HEK293T (cell line): ENCODE results near the gene TPCN1.
A peak's percentile ranks its signal among the peaks of the same experiment; 100 is the strongest.

ENCODE experiments used
- CTCF ChIA-PET: fragments of 350-600 bp; formaldehyde crosslinking; extraction: SDS; loops from one replicate; lab custom pipeline; 2021; ENCODE audit warnings: antibody characterized with exemption, inconsistent platforms; lab: Yijun Ruan, JAX
- POLR2A ChIA-PET: fragments of 350-600 bp; formaldehyde crosslinking; extraction: SDS; loops from one replicate; lab custom pipeline; 2020; ENCODE audit warnings: antibody characterized with exemption, inconsistent platforms; lab: Yijun Ruan, JAX
- DNase-seq: peaks from one replicate; pipeline ENCODE4 v3.0.0; 2012; ENCODE audit warnings: mixed read lengths; ENCODE audit errors: extremely low spot score
- ARNT ChIP-seq: fragments of 450-650 bp; IDR thresholded peaks from 2 replicates; pipeline ENCODE4 v1.6.1; 2017; ENCODE audit warnings: mild to moderate bottlenecking
- BHLHE40 ChIP-seq: fragments of 450-650 bp; IDR thresholded peaks from 2 replicates; pipeline ENCODE4 v1.6.1; 2016; ENCODE audit warnings: mild to moderate bottlenecking, moderate library complexity, borderline replicate concordance
- CTBP1 ChIP-seq: fragments of 450-650 bp; IDR thresholded peaks from 2 replicates; pipeline ENCODE4 v1.6.1; 2016; ENCODE audit warnings: borderline replicate concordance
- ELF4 ChIP-seq: fragments of 450-650 bp; IDR thresholded peaks from 2 replicates; pipeline ENCODE4 v1.6.1; 2017; ENCODE audit warnings: antibody characterized with exemption
- FOXA1 ChIP-seq: fragments of 450-650 bp; IDR thresholded peaks from 2 replicates; pipeline ENCODE4 v1.6.1; 2016; ENCODE audit warnings: mild to moderate bottlenecking
- FOXK2 ChIP-seq: fragments of 450-650 bp; IDR thresholded peaks from 2 replicates; pipeline ENCODE4 v1.6.1; 2016; ENCODE audit warnings: mild to moderate bottlenecking
- FOXM1 ChIP-seq: fragments of 450-650 bp; IDR thresholded peaks from 2 replicates; pipeline ENCODE4 v1.6.1; 2017; ENCODE audit warnings: mild to moderate bottlenecking, borderline replicate concordance
- HDGF ChIP-seq: fragments of 450-650 bp; IDR thresholded peaks from 2 replicates; pipeline ENCODE4 v1.6.1; 2017; ENCODE audit warnings: antibody characterized with exemption, borderline replicate concordance
- L3MBTL2 ChIP-seq: fragments of 450-650 bp; conservative IDR thresholded peaks from 2 replicates; pipeline ENCODE4 v1.6.1; 2016; ENCODE audit warnings: mild to moderate bottlenecking
- LEF1 ChIP-seq: fragments of 450-650 bp; IDR thresholded peaks from 2 replicates; pipeline ENCODE4 v1.6.1; 2017; ENCODE audit warnings: mild to moderate bottlenecking, borderline replicate concordance
- NFRKB ChIP-seq: fragments of 450-650 bp; IDR thresholded peaks from 2 replicates; pipeline ENCODE4 v1.6.1; 2016; ENCODE audit warnings: mild to moderate bottlenecking, moderate library complexity
- SP1 ChIP-seq: fragments of 450-650 bp; IDR thresholded peaks from 2 replicates; pipeline ENCODE4 v1.6.1; 2017
- SUZ12 ChIP-seq: fragments of 450-650 bp; IDR thresholded peaks from 2 replicates; pipeline ENCODE4 v1.6.1; 2016; ENCODE audit warnings: mild to moderate bottlenecking
- TARDBP ChIP-seq: fragments of 450-650 bp; IDR thresholded peaks from 2 replicates; pipeline ENCODE4 v1.6.1; 2016
- ZNF384 ChIP-seq: fragments of 450-650 bp; IDR thresholded peaks from 2 replicates; pipeline ENCODE4 v1.6.1; 2016
- TF ChIP-seq, protein P1 (sequence below): fragments of 450-650 bp; IDR thresholded peaks from 2 replicates; pipeline ENCODE4 v1.6.1; 2016

The TPCN1 gene

DNA sequence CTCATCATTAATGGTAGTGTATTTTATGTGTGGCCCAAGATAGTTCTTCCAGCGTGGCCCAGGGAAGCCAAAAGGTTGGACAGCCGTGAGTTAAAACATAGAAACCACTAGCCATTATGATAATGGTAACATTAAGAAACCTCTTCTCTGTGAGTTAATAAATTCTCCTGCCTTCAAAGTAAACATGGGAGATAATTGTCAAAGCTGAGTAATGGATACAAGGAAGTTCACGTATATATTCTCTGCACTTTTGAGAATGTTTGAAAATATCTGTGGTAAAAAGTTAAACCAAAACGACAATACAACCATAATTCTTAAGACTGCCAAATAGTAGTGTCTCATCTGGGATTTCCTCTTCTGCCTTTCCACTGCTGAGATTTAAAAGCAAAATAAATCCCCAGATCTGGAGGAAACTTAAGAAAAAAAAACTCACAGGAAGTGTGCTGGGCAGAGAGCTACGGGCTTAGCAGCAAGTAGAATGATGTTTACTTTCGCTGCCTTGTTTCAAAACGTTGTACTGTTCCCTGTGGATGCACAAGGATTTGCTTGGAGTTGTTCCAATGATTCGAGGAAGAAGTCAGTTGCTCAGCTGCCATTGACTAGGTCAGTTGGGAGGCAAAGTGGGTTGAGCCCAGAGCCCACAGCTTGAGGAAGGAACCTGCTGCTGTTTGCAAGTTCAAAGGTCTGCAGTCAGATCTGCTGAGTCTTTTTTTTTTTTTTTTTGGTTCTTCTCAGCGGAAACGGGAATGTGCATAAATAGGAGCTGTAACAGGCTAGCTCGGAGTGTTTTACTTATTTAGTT is 1.7 kb downstream of the TPCN1 start:
- ChIA-PET POLR2A (interaction anchor here (0.7 to 1.4 kb wide), 2 partner anchors 23 to 28 kb away, joined by 3 to 4 read pairs; no protein-coding TSS in a partner anchor), CTCF (interaction anchor here (0.6 to 0.7 kb wide), 3 partner anchors 8 to 140 kb away, joined by 3 to 5 read pairs (median 4); no protein-coding TSS in a partner anchor)
- TF ChIP-seq SUZ12 (no peak), ELF4 (no peak), NFRKB (no peak), FOXA1 (no peak), L3MBTL2 (no peak)
- peak; percentile 31 for DNase-seq

DNA sequence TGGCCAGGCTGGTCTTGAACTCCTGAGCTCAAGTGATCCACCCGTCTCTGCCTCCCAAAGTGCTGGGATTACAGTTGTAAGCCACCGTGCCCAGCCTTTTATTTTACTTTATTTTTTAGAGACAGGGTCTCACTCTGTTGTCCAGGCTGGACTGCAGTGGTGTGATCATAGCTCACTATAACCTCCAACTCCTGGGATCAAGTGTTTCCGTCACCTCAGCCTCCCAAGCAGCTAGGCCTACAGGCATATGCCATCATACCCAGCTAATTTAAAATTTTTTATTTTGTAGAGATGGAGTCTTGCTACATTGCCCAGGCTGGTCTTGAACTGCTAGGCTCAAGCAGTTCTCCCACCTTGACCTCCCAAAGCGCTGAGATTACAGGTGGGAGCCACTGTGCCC is 3.7 kb downstream of the TPCN1 start:
- TF ChIP-seq ARNT = no peak
- no peak for TF ChIP-seq FOXM1
- no peak for TF ChIP-seq HDGF
- TF ChIP-seq FOXA1 = no peak
- no peak for TF ChIP-seq SUZ12
- TF ChIP-seq L3MBTL2 = no peak
- no peak for TF ChIP-seq LEF1
- POLR2A ChIA-PET = no interaction called here
- DNase-seq = no peak
- CTCF ChIA-PET = no interaction called here

DNA sequence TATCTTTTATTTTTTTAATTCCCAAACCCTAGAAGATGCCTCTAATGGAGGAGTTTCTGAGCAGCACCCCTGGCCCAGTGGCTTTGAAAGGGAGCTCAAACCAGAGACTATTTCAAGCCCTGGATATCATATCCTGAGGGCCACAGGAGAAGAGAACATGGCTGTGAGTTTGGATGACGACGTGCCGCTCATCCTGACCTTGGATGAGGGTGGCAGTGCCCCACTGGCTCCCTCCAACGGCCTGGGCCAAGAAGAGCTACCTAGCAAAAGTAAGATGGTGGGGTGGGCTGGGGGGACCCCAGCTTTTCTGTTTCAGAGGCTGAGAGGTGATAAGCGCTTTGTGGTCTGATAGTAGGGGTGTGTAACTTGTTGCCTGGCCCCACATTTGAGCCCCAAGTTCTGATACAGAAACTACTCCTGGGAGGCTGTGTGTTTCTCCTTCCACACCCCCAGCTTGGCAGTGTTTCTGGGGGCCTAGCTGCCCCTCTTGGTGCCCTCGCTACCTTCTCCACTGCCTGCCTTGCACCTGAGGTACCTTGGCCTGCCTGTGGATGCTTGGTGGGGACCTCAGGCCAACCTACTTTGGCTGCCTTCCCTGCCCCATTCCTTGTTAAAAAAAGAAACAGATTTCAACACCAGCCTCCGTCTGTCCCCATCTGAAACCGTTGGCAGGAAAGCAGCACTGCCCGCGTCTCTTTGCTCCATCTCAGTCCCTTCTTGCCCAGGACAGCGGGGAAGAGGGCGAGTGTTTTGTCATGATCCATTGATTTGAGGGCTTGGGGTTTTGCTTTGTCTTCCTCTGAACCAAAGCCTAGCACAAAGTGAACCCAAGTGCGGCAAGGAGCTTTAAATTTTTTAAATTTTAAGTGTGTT is 5.7 kb downstream of the TPCN1 start:
- TF ChIP-seq NFRKB (no peak), HDGF (no peak), ZNF384 (no peak), SUZ12 (no peak), CTBP1 (no peak), BHLHE40 (no peak), TARDBP (no peak), ELF4 (no peak), LEF1 (no peak), FOXM1 (no peak), SP1 (no peak), ARNT (no peak), FOXA1 (no peak), FOXK2 (no peak), L3MBTL2 (no peak)
- TF ChIP-seq, protein P1, sequence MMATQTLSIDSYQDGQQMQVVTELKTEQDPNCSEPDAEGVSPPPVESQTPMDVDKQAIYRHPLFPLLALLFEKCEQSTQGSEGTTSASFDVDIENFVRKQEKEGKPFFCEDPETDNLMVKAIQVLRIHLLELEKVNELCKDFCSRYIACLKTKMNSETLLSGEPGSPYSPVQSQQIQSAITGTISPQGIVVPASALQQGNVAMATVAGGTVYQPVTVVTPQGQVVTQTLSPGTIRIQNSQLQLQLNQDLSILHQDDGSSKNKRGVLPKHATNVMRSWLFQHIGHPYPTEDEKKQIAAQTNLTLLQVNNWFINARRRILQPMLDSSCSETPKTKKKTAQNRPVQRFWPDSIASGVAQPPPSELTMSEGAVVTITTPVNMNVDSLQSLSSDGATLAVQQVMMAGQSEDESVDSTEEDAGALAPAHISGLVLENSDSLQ = no peak
- ChIA-PET CTCF (no interaction called here), POLR2A (no interaction called here)
- no peak for DNase-seq

DNA sequence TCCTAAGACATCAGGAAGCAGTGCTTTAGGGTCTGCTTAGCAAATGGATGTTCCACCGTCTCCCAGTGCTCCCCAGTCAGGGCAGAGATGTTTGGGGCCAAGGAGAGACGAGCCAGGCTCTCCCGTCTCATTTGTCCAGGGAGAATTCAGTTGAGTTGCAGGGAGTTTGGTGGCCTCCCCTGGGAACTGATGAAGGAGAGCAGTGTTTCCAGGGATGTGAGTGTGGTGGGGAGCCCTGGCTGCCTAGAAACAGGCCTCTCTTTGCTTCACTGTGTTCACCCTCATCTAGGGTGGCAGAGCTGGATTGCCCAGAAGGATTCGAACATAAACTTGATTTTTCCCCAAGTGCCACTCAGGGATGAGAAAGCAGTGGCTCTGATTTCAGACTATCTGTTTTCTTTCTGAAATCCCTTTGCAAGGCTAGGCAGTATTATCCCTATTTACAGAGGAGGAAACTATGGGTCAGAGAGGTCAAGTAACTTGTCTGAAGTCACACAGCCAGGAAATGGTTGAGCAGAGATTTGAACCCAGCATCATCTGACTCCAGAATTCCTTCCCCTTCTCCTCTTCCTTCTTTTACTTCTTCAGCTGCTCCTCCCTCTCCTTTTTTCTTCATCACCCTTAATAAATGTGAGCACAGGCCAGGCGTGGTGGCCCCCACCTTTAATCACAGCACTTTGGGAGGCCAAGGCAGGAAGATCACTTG is 6.6 kb downstream of the TPCN1 start:
- DNase-seq = no peak
- ChIA-PET POLR2A (no interaction called here), CTCF (no interaction called here)
- TF ChIP-seq, protein P1 = no peak
- TF ChIP-seq SUZ12 (no peak), NFRKB (no peak), L3MBTL2 (no peak)

DNA sequence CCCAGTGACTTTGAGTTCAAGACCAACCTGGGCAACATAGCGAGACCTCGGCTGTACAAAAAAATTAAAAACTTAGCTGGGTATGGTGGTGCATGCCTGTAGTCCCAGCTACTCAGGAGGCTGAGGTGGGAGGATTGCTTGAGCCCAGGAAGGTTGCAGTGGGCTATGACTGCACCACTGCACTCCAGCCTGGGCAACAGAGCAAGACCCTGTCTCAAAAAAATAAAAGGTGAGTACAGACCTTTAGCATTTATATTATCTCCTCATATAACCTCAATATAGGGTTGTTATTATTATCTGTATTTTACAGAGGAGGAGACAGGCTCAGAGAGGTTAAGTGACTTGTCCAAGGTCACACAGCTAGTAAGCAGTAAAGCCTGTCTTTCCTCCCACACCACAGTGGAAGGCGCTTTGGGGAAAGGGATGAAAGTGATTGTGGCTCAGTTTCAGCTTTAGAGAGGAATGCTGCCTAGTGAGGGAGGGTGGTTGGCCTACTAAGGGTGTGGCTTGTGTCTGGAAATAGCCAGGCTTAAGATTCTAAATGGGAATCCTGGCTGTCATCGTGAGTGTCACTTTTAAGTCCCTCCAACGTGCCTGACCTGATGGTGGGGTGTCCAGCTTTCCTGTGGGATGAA is 7.2 kb downstream of the TPCN1 start:
- no peak for DNase-seq
- TF ChIP-seq ELF4 = no peak
- no peak for TF ChIP-seq NFRKB
- no peak for TF ChIP-seq FOXM1
- no peak for TF ChIP-seq CTBP1
- no peak for TF ChIP-seq FOXA1
- TF ChIP-seq HDGF = no peak
- ChIA-PET CTCF (interaction anchor here (0.6 kb wide), 1 partner anchor 144 kb away, joined by 3 read pairs; no protein-coding TSS in a partner anchor), POLR2A (no interaction called here)
